ENCODE data around the gene PRDM1.

The PRDM1 gene

GRCh38 chr6:106085984-106086813, at the start of gene PRDM1:
TSS of gene PRDM1 (plus strand) at chr6:106086336. CDS start at chr6:106086554, 218 bp downstream.
- peak; percentile 57 to 61 for DNase-seq (ENCODE audit: low read depth in 1 of 2, low spot score in 1 of 2)

GRCh38 chr6:106037060-106037459, 49.1 kb upstream of the PRDM1 start:
- no peak for DNase-seq (ENCODE audit: low read depth in 1 of 2, low spot score in 1 of 2)

- DNase-seq (ENCODE audit: low read depth in 1 of 2, low spot score in 1 of 2) = no peak
Measured at GRCh38 chr6:106039897-106040592, 46.1 kb upstream of the PRDM1 start.

- DNase-seq (ENCODE audit: low read depth in 1 of 2, low spot score in 1 of 2) = no peak
Measured at GRCh38 chr6:106044151-106044550, 42.0 kb upstream of the PRDM1 start.

- DNase-seq (ENCODE audit: low read depth in 1 of 2, low spot score in 1 of 2) = no peak
Measured at GRCh38 chr6:106045077-106045476, 41.1 kb upstream of the PRDM1 start.

GRCh38 chr6:106046116-106046853, 39.9 kb upstream of the PRDM1 start:
- DNase-seq (ENCODE audit: low read depth in 1 of 2, low spot score in 1 of 2) = no peak

- no peak for DNase-seq (ENCODE audit: low read depth in 1 of 2, low spot score in 1 of 2)
Measured at GRCh38 chr6:106046854-106047200, 39.3 kb upstream of the PRDM1 start.

- DNase-seq (ENCODE audit: low read depth in 1 of 2, low spot score in 1 of 2) = no peak
Measured at GRCh38 chr6:106048336-106048735, 37.8 kb upstream of the PRDM1 start.

GRCh38 chr6:106050538-106050937, 35.6 kb upstream of the PRDM1 start:
- DNase-seq (ENCODE audit: low read depth in 1 of 2, low spot score in 1 of 2) = no peak

GRCh38 chr6:106051226-106051625, 34.9 kb upstream of the PRDM1 start:
- no peak for DNase-seq (ENCODE audit: low read depth in 1 of 2, low spot score in 1 of 2)

- no peak for DNase-seq (ENCODE audit: low read depth in 1 of 2, low spot score in 1 of 2)
Measured at GRCh38 chr6:106053484-106054205, 32.5 kb upstream of the PRDM1 start.

GRCh38 chr6:106055489-106055888, 30.6 kb upstream of the PRDM1 start:
- DNase-seq (ENCODE audit: low read depth in 1 of 2, low spot score in 1 of 2) = no peak

GRCh38 chr6:106056060-106056745, 29.9 kb upstream of the PRDM1 start:
- DNase-seq (ENCODE audit: low read depth in 1 of 2, low spot score in 1 of 2) = no peak

GRCh38 chr6:106056746-106057390, 29.3 kb upstream of the PRDM1 start:
- no peak for DNase-seq (ENCODE audit: low read depth in 1 of 2, low spot score in 1 of 2)

- no peak for DNase-seq (ENCODE audit: low read depth in 1 of 2, low spot score in 1 of 2)
Measured at GRCh38 chr6:106059331-106059730, 26.8 kb upstream of the PRDM1 start.

- DNase-seq (ENCODE audit: low read depth in 1 of 2, low spot score in 1 of 2) = no peak
Measured at GRCh38 chr6:106060167-106060566, 26.0 kb upstream of the PRDM1 start.

GRCh38 chr6:106063448-106063850, 22.7 kb upstream of the PRDM1 start:
- DNase-seq (ENCODE audit: low read depth in 1 of 2, low spot score in 1 of 2) = no peak

- DNase-seq (ENCODE audit: low read depth in 1 of 2, low spot score in 1 of 2) = no peak
Measured at GRCh38 chr6:106064142-106064541, 22.0 kb upstream of the PRDM1 start.

- no peak for DNase-seq (ENCODE audit: low read depth in 1 of 2, low spot score in 1 of 2)
Measured at GRCh38 chr6:106064756-106065155, 21.4 kb upstream of the PRDM1 start.

GRCh38 chr6:106066989-106067388, 19.1 kb upstream of the PRDM1 start:
- no peak for DNase-seq (ENCODE audit: low read depth in 1 of 2, low spot score in 1 of 2)
